OCI-LY3 (cell line): ENCODE data around the gene COL13A1.

Source experiments
- CTCF ChIP-seq: fragments of 200-600, 300-600 bp; sonication (generic); IDR thresholded peaks from 2 replicates; pipeline ENCODE4 v1.5.1; 2014; ENCODE audit warnings: antibody characterized with exemption, low read length, low read depth
- EZH2phosphoT487 ChIP-seq: fragments of 200-600 bp; shearing (Covaris generic); IDR thresholded peaks from 2 replicates; pipeline ENCODE4 v1.6.1; 2018; ENCODE audit warnings: antibody characterized with exemption, mixed run types, low read depth

DNA sequence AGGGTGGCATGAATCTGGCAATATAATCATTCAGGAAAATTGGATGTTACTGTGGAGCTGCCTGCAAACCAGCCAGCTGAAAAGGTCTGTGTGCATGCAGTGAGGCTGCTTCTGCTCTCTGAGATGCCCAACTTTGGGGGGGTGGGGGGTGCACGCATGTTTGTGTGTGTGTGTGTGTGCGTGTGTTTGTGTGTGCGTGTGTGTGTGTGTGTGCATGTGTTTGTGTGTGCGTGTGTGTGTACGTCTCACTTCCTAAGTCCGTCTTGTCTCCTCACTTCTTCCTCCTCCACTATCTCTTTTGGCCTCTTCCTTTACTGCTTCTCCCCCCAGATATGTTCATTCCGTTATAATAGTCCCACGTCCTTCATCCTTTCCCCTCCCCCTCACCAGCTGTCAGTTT is 148.1 kb downstream of the COL13A1 start:
- TF ChIP-seq CTCF = no peak
- no peak for TF ChIP-seq EZH2phosphoT487
